Kidney epithelial cell (primary cell): ENCODE results near the gene CCDC85C. TPM values are rescaled to one million over a fixed set of nuclear protein-coding genes. Genes with fewer than 3 reads are reported as not detected.

ENCODE experiments used
- DNase-seq: peaks from one replicate; pipeline ENCODE4 v3.0.0-alpha.2; 2010; ENCODE audit warnings: low read depth
- H3K27me3 ChIP-seq: 2 replicates; pipeline ENCODE4 v1.6.0; 2011; ENCODE audit warnings: low read length; ENCODE audit not compliant: control insufficient read depth, insufficient read depth
- H3K36me3 ChIP-seq: 2 replicates; pipeline ENCODE4 v1.5.1; 2011; ENCODE audit warnings: low read length; ENCODE audit not compliant: control insufficient read depth, insufficient read depth
- H3K4me3 ChIP-seq: 2 replicates; pipeline ENCODE4 v1.5.1; 2011; ENCODE audit warnings: low read depth, mild to moderate bottlenecking, control low read depth, low read length
- CTCF ChIP-seq: IDR thresholded peaks from 2 replicates; pipeline ENCODE4 v1.5.1; 2011; ENCODE audit warnings: mild to moderate bottlenecking, moderate library complexity, low read length, control low read depth, inconsistent platforms; ENCODE audit not compliant: insufficient read depth, poor library complexity, severe bottlenecking
- total RNA-seq: library from RNA; depleted of rRNA; stranded (reverse); fragments of >200 nt; gene quantifications from 2 replicates; pipeline ENCODE4 v1.2.3, GENCODE V29; 2015

The CCDC85C gene
- total RNA-seq, 1 donor from 2014 or later, result 32.4 TPM

GRCh38 chr14:99519347-99519881, 84.6 kb downstream of the CCDC85C start:
- no peak overlapping the region for H3K4me3 ChIP-seq
- H3K36me3 ChIP-seq, result no peaks in the 10 kb centered on the region
- no peak for TF ChIP-seq CTCF
- H3K27me3 ChIP-seq, result no peaks in the 10 kb centered on the region
- no peak for DNase-seq

GRCh38 chr14:99518441-99519346, 85.3 kb downstream of the CCDC85C start:
- Histone ChIP-seq H3K27me3 (no peaks in the 10 kb centered on the region), H3K36me3 (no peaks in the 10 kb centered on the region), H3K4me3 (no peak overlapping the region)
- TF ChIP-seq CTCF, result peak; percentile 98
- DNase-seq, result no peak

GRCh38 chr14:99517643-99518381, 86.2 kb downstream of the CCDC85C start:
- TF ChIP-seq CTCF, result no peak
- no peaks in the 10 kb centered on the region for H3K27me3 ChIP-seq
- DNase-seq, result no peak
- no peak overlapping the region for H3K4me3 ChIP-seq
- no peaks in the 10 kb centered on the region for H3K36me3 ChIP-seq

- Histone ChIP-seq H3K27me3 (no peaks in the 10 kb centered on the region), H3K4me3 (no peak overlapping the region), H3K36me3 (no peaks in the 10 kb centered on the region)
- no peak for DNase-seq
- TF ChIP-seq CTCF, result no peak
These were observed 87.0 kb downstream of the CCDC85C start for GRCh38 chr14:99516871-99517642.

- H3K36me3 ChIP-seq, result no peaks in the 10 kb centered on the region
- H3K27me3 ChIP-seq, result no peaks in the 10 kb centered on the region
- TF ChIP-seq CTCF, result no peak
- DNase-seq, result no peak
- H3K4me3 ChIP-seq, result no peak overlapping the region
These were observed 87.7 kb downstream of the CCDC85C start for GRCh38 chr14:99516156-99516870.
